Effector CD8-positive, alpha-beta T cell (primary cell): ENCODE data around the gene RPN1.
"Not testable (repeated sequence)": the region's sequence is repeated elsewhere in the genome, so short reads cannot be mapped to it uniquely, and the experiment has no call there.

Experiments used
- DNase-seq: peaks from one replicate; lab custom pipeline; 2025; lab: John Stamatoyannopoulos, UW
- total RNA-seq, 4 experiments: gene quantifications; one replicate each; lab custom pipeline; 2026; lab: John Stamatoyannopoulos, UW

RPN1 gene
- total RNA-seq: 213 to 367 (median 227) reads per million in 4 experiments

- DNase-seq: peak; percentile 92
Observed at GRCh38 chr3:128650096-128651050, at the start of gene RPN1. Gene RPN1 (minus strand): TSS chr3:128650818. CDS start chr3:128650800, 18 bp downstream.

- no peak for DNase-seq
Observed at GRCh38 chr3:128698211-128699047, 47.8 kb upstream of the RPN1 start.

- DNase-seq: no peak
Observed at GRCh38 chr3:128697341-128697740, 46.7 kb upstream of the RPN1 start.

- no peak for DNase-seq
Observed at GRCh38 chr3:128693696-128694095, 43.1 kb upstream of the RPN1 start.

- no peak for DNase-seq
Observed at GRCh38 chr3:128689060-128689459, 38.4 kb upstream of the RPN1 start.

GRCh38 chr3:128686465-128686864 lies 35.8 kb upstream of the RPN1 start:
- no peak for DNase-seq

GRCh38 chr3:128684986-128685726 lies 34.5 kb upstream of the RPN1 start:
- no peak for DNase-seq

- DNase-seq: no peak
Observed at GRCh38 chr3:128683957-128684356, 33.3 kb upstream of the RPN1 start.

GRCh38 chr3:128681369-128681829 lies 30.8 kb upstream of the RPN1 start:
- no peak for DNase-seq

GRCh38 chr3:128680603-128681368 lies 30.2 kb upstream of the RPN1 start:
- peak; percentile 93 for DNase-seq

- no peak for DNase-seq
Observed at GRCh38 chr3:128679338-128679737, 28.7 kb upstream of the RPN1 start.

GRCh38 chr3:128675802-128676201 lies 25.2 kb upstream of the RPN1 start:
- not testable (repeated sequence) for DNase-seq

GRCh38 chr3:128674161-128674784 lies 23.7 kb upstream of the RPN1 start:
- DNase-seq: no peak

- no peak for DNase-seq
Observed at GRCh38 chr3:128667641-128668040, 17.0 kb upstream of the RPN1 start.

GRCh38 chr3:128665362-128666021 lies 14.9 kb upstream of the RPN1 start:
- DNase-seq: no peak

- DNase-seq: no peak
Observed at GRCh38 chr3:128663151-128663550, 12.5 kb upstream of the RPN1 start.

- DNase-seq: no peak
Observed at GRCh38 chr3:128655531-128655930, 4.9 kb upstream of the RPN1 start.

- peak; percentile 42 for DNase-seq
Observed at GRCh38 chr3:128653993-128654805, 3.6 kb upstream of the RPN1 start.

- DNase-seq: not testable (repeated sequence)
Observed at GRCh38 chr3:128653383-128653992, 2.9 kb upstream of the RPN1 start.
